Smooth muscle cell (in vitro differentiated cells): ENCODE data around the gene PLCH1. TPM values are rescaled to one million over a fixed set of nuclear protein-coding genes. Genes with fewer than 3 reads are reported as not detected.

Experiments used
- DNase-seq: peaks from one replicate; lab custom pipeline; 2025; ENCODE audit not compliant: unreplicated experiment; lab: John Stamatoyannopoulos, UW
- H2AFZ ChIP-seq: fragments of 200-600 bp; sonication (generic); 2 replicates; pipeline ENCODE4 v1.6.0; 2016; ENCODE audit warnings: antibody characterized with exemption, low read depth, mild to moderate bottlenecking
- H3F3A ChIP-seq: fragments of 200-600 bp; sonication (generic); 2 replicates; pipeline ENCODE4 v1.6.0; 2017; ENCODE audit warnings: antibody characterized with exemption, low read depth
- H3K27ac ChIP-seq: fragments of 200-600 bp; sonication (generic); 2 replicates; pipeline ENCODE4 v1.5.1; 2016; ENCODE audit warnings: low read depth, mild to moderate bottlenecking
- H3K27me3 ChIP-seq: fragments of 200-600 bp; sonication (generic); 2 replicates; pipeline ENCODE4 v1.6.1; 2016; ENCODE audit warnings: low read depth, mild to moderate bottlenecking
- H3K36me3 ChIP-seq: fragments of 200-600 bp; sonication (generic); 2 replicates; pipeline ENCODE4 v1.5.1; 2016; ENCODE audit warnings: low read depth
- H3K4me1 ChIP-seq: fragments of 200-600 bp; sonication (generic); 2 replicates; pipeline ENCODE4 v1.5.1; 2016; ENCODE audit warnings: low read depth
- H3K4me2 ChIP-seq: fragments of 200-600 bp; sonication (generic); 2 replicates; pipeline ENCODE4 v1.6.0; 2016; ENCODE audit warnings: mild to moderate bottlenecking
- H3K4me3 ChIP-seq: fragments of 200-600 bp; sonication (generic); 2 replicates; pipeline ENCODE4 v1.5.1; 2016; ENCODE audit warnings: mild to moderate bottlenecking
- H3K79me2 ChIP-seq: fragments of 200-600 bp; sonication (generic); 2 replicates; pipeline ENCODE4 v1.6.0; 2016; ENCODE audit warnings: low read depth, mild to moderate bottlenecking
- H3K9ac ChIP-seq: fragments of 200-600 bp; sonication (generic); 2 replicates; pipeline ENCODE4 v1.6.0; 2016; ENCODE audit warnings: low read depth
- H3K9me3 ChIP-seq: fragments of 200-600 bp; sonication (generic); replicated peaks from 2 replicates; pipeline ENCODE4 v1.5.1; 2016; ENCODE audit warnings: low read depth
- H4K20me1 ChIP-seq: fragments of 200-600 bp; sonication (generic); 2 replicates; pipeline ENCODE4 v1.6.0; 2016; ENCODE audit warnings: low read depth
- WGBS: methylation state at CpG from one replicate; pipeline ENCODE4 v1.1.7; 2016; ENCODE audit warnings: low lambda C conversion rate; 5-methylcytosine and 5-hydroxymethylcytosine counted together
- polyA plus RNA-seq: library from polyadenylated mRNA; unstranded; fragments of >200 nt; fragmentation: Nextera tagmentation; extraction: Ambion mirVana; gene quantifications from 2 replicates; pipeline ENCODE4 v1.2.1, GENCODE V29; 2016
- total RNA-seq: library from RNA; depleted of rRNA; stranded (reverse); fragments of >200 nt; gene quantifications from 2 replicates; pipeline ENCODE4 v1.2.3, GENCODE V29; 2014
- TF ChIP-seq, protein P1 (sequence below): fragments of 200-600 bp; sonication (generic); IDR thresholded peaks from 2 replicates; pipeline ENCODE4 v1.5.1; 2017; ENCODE audit warnings: borderline replicate concordance, mild to moderate bottlenecking, antibody characterized with exemption; ENCODE audit not compliant: insufficient read depth, poor library complexity, severe bottlenecking

Gene PLCH1
- total and polyA plus RNA-seq, 2 experiments from 2014 or later = 0.36 TPM; not detected in 1

DNA sequence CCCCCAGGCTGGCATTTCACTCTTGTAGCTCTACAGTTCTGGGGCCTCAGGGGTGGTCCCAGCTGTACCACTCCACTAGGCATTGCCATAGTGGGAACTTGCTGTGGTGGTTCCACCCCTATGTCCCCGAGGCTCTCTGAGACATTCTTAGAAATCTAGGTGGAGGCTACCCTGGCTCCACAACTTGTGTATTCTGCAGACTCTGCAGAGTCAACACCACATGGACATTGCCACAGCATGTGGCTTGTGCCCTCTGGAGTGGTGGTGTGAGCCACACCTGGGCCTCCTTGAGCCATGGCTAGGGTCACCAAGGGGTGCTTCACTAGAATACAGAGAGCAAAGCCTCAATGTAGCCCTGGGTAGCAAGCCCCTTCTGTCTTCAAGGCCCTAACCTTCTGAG, 397.0 kb downstream of the PLCH1 start:
- Histone ChIP-seq H4K20me1 (no peaks in the 10 kb centered on the region), H3K4me3 (no peak overlapping the region), H3K4me1 (no peaks in the 10 kb centered on the region), H3K27me3 (peaks cover 7% of the 10 kb centered on the region), H3K9ac (no peak overlapping the region), H3K27ac (no peak overlapping the region), H3F3A (no peaks in the 10 kb centered on the region), H3K79me2 (no peaks in the 10 kb centered on the region), H2AFZ (no peak overlapping the region), H3K36me3 (no peaks in the 10 kb centered on the region), H3K4me2 (no peak overlapping the region), H3K9me3 (no peaks in the 10 kb centered on the region)
- DNase-seq = no peak
- WGBS = 100% methylated on average over 1 of the region's 1 CpG
- TF ChIP-seq, protein P1, sequence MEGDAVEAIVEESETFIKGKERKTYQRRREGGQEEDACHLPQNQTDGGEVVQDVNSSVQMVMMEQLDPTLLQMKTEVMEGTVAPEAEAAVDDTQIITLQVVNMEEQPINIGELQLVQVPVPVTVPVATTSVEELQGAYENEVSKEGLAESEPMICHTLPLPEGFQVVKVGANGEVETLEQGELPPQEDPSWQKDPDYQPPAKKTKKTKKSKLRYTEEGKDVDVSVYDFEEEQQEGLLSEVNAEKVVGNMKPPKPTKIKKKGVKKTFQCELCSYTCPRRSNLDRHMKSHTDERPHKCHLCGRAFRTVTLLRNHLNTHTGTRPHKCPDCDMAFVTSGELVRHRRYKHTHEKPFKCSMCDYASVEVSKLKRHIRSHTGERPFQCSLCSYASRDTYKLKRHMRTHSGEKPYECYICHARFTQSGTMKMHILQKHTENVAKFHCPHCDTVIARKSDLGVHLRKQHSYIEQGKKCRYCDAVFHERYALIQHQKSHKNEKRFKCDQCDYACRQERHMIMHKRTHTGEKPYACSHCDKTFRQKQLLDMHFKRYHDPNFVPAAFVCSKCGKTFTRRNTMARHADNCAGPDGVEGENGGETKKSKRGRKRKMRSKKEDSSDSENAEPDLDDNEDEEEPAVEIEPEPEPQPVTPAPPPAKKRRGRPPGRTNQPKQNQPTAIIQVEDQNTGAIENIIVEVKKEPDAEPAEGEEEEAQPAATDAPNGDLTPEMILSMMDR = no peak

GRCh38 chr3:155342344-155342743, 402.5 kb downstream of the PLCH1 start:
- no peak overlapping the region for H3K4me3 ChIP-seq
- H2AFZ ChIP-seq = no peak overlapping the region
- 78% methylated on average over 3 of the region's 3 CpGs for WGBS
- no peaks in the 10 kb centered on the region for H3F3A ChIP-seq
- no peaks in the 10 kb centered on the region for H3K36me3 ChIP-seq
- no peaks in the 10 kb centered on the region for H3K79me2 ChIP-seq
- H3K27ac ChIP-seq = no peak overlapping the region
- TF ChIP-seq, protein P1 = no peak
- H3K9me3 ChIP-seq = no peaks in the 10 kb centered on the region
- no peak for DNase-seq
- no peaks in the 10 kb centered on the region for H3K27me3 ChIP-seq
- H3K4me2 ChIP-seq = no peak overlapping the region
- H3K9ac ChIP-seq = no peak overlapping the region
- H3K4me1 ChIP-seq = peaks cover 7% of the 10 kb centered on the region
- no peaks in the 10 kb centered on the region for H4K20me1 ChIP-seq

- no peaks in the 10 kb centered on the region for H3K9me3 ChIP-seq
- TF ChIP-seq, protein P1 = no peak
- H3F3A ChIP-seq = no peaks in the 10 kb centered on the region
- no peaks in the 10 kb centered on the region for H4K20me1 ChIP-seq
- DNase-seq = no peak
- no peak overlapping the region for H3K27ac ChIP-seq
- no peaks in the 10 kb centered on the region for H3K36me3 ChIP-seq
- H3K4me1 ChIP-seq = peaks cover 7% of the 10 kb centered on the region
- no peak overlapping the region for H3K4me3 ChIP-seq
- no peaks in the 10 kb centered on the region for H3K79me2 ChIP-seq
- no peak overlapping the region for H3K4me2 ChIP-seq
- no peak overlapping the region for H2AFZ ChIP-seq
- H3K27me3 ChIP-seq = no peaks in the 10 kb centered on the region
- H3K9ac ChIP-seq = no peak overlapping the region
Observed at GRCh38 chr3:155339052-155339451, 405.8 kb downstream of the PLCH1 start.

DNA sequence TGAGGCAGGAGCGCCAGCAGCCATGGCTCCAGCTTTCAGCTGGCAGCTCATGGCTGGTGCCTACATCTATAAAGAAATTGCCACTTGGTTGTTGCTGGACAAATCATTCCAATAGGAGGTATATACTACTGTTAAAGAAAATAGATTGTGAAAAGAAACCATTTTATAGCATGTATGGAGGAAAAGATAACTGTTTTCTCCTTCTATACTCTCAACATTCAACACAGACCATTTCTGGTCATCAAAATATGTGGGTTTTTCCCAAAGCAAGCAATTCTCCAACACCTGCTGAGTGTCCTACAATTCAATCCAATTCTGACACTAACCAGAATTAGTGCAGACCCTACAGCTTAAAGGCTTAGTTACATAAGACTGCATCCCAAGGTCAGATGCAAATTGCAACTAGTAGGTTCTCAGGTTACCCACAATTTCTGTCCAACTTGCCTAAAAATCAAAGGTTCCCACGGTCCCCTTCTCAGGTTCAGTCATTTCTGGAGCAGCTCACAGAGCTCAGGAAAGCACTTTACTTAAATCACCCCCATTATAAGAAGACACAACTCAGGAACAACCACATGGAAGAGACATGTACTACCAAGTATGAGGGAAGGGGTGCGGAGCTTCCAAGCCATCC, 409.0 kb downstream of the PLCH1 start:
- Histone ChIP-seq H4K20me1 (no peaks in the 10 kb centered on the region), H3K4me1 (no peaks in the 10 kb centered on the region), H2AFZ (no peak overlapping the region), H3K27ac (no peak overlapping the region), H3K4me3 (no peak overlapping the region), H3K36me3 (no peaks in the 10 kb centered on the region), H3K4me2 (no peak overlapping the region), H3F3A (no peaks in the 10 kb centered on the region), H3K9ac (no peak overlapping the region), H3K9me3 (no peaks in the 10 kb centered on the region), H3K79me2 (no peaks in the 10 kb centered on the region), H3K27me3 (no peaks in the 10 kb centered on the region)
- TF ChIP-seq, protein P1 = no peak
- no peak for DNase-seq
- 90% methylated on average over 3 of the region's 3 CpGs for WGBS
